HEK293T (cell line): ENCODE results near the gene XPNPEP1.

ENCODE experiments used
- CTCF ChIA-PET: fragments of 350-600 bp; formaldehyde crosslinking; extraction: SDS; loops from one replicate; lab custom pipeline; 2021; ENCODE audit warnings: antibody characterized with exemption, inconsistent platforms; lab: Yijun Ruan, JAX
- POLR2A ChIA-PET: fragments of 350-600 bp; formaldehyde crosslinking; extraction: SDS; loops from one replicate; lab custom pipeline; 2020; ENCODE audit warnings: antibody characterized with exemption, inconsistent platforms; lab: Yijun Ruan, JAX
- DNase-seq: peaks from one replicate; pipeline ENCODE4 v3.0.0; 2012; ENCODE audit warnings: mixed read lengths; ENCODE audit errors: extremely low spot score
- ARNT ChIP-seq: fragments of 450-650 bp; IDR thresholded peaks from 2 replicates; pipeline ENCODE4 v1.6.1; 2017; ENCODE audit warnings: mild to moderate bottlenecking
- BHLHE40 ChIP-seq: fragments of 450-650 bp; IDR thresholded peaks from 2 replicates; pipeline ENCODE4 v1.6.1; 2016; ENCODE audit warnings: mild to moderate bottlenecking, moderate library complexity, borderline replicate concordance
- CTBP1 ChIP-seq: fragments of 450-650 bp; IDR thresholded peaks from 2 replicates; pipeline ENCODE4 v1.6.1; 2016; ENCODE audit warnings: borderline replicate concordance
- ELF4 ChIP-seq: fragments of 450-650 bp; IDR thresholded peaks from 2 replicates; pipeline ENCODE4 v1.6.1; 2017; ENCODE audit warnings: antibody characterized with exemption
- FOXA1 ChIP-seq: fragments of 450-650 bp; IDR thresholded peaks from 2 replicates; pipeline ENCODE4 v1.6.1; 2016; ENCODE audit warnings: mild to moderate bottlenecking
- FOXK2 ChIP-seq: fragments of 450-650 bp; IDR thresholded peaks from 2 replicates; pipeline ENCODE4 v1.6.1; 2016; ENCODE audit warnings: mild to moderate bottlenecking
- FOXM1 ChIP-seq: fragments of 450-650 bp; IDR thresholded peaks from 2 replicates; pipeline ENCODE4 v1.6.1; 2017; ENCODE audit warnings: mild to moderate bottlenecking, borderline replicate concordance
- HDGF ChIP-seq: fragments of 450-650 bp; IDR thresholded peaks from 2 replicates; pipeline ENCODE4 v1.6.1; 2017; ENCODE audit warnings: antibody characterized with exemption, borderline replicate concordance
- L3MBTL2 ChIP-seq: fragments of 450-650 bp; conservative IDR thresholded peaks from 2 replicates; pipeline ENCODE4 v1.6.1; 2016; ENCODE audit warnings: mild to moderate bottlenecking
- LEF1 ChIP-seq: fragments of 450-650 bp; IDR thresholded peaks from 2 replicates; pipeline ENCODE4 v1.6.1; 2017; ENCODE audit warnings: mild to moderate bottlenecking, borderline replicate concordance
- NFRKB ChIP-seq: fragments of 450-650 bp; IDR thresholded peaks from 2 replicates; pipeline ENCODE4 v1.6.1; 2016; ENCODE audit warnings: mild to moderate bottlenecking, moderate library complexity
- SP1 ChIP-seq: fragments of 450-650 bp; IDR thresholded peaks from 2 replicates; pipeline ENCODE4 v1.6.1; 2017
- SUZ12 ChIP-seq: fragments of 450-650 bp; IDR thresholded peaks from 2 replicates; pipeline ENCODE4 v1.6.1; 2016; ENCODE audit warnings: mild to moderate bottlenecking
- TARDBP ChIP-seq: fragments of 450-650 bp; IDR thresholded peaks from 2 replicates; pipeline ENCODE4 v1.6.1; 2016
- ZNF384 ChIP-seq: fragments of 450-650 bp; IDR thresholded peaks from 2 replicates; pipeline ENCODE4 v1.6.1; 2016
- TF ChIP-seq, protein P1 (sequence below): fragments of 450-650 bp; IDR thresholded peaks from 2 replicates; pipeline ENCODE4 v1.6.1; 2016

XPNPEP1 gene

GRCh38 chr10:109882251-109883057, 40.9 kb downstream of the XPNPEP1 start:
- POLR2A ChIA-PET: interaction anchor here (2.3 kb wide), 1 partner anchor 126 kb away, joined by 12 read pairs; the partner anchor contains the start of gene ADD3
- CTCF ChIA-PET: no interaction called here
- no peak for DNase-seq
- no peak for TF ChIP-seq TARDBP

- no peak for DNase-seq
- no peak for TF ChIP-seq TARDBP
- TF ChIP-seq, protein P1, sequence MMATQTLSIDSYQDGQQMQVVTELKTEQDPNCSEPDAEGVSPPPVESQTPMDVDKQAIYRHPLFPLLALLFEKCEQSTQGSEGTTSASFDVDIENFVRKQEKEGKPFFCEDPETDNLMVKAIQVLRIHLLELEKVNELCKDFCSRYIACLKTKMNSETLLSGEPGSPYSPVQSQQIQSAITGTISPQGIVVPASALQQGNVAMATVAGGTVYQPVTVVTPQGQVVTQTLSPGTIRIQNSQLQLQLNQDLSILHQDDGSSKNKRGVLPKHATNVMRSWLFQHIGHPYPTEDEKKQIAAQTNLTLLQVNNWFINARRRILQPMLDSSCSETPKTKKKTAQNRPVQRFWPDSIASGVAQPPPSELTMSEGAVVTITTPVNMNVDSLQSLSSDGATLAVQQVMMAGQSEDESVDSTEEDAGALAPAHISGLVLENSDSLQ: no peak
- no peak for TF ChIP-seq SUZ12
- TF ChIP-seq LEF1: no peak
- no peak for TF ChIP-seq ZNF384
- TF ChIP-seq ELF4: no peak
- TF ChIP-seq FOXA1: no peak
- TF ChIP-seq ARNT: no peak
- CTCF ChIA-PET: interaction anchor here (0.6 kb wide), 1 partner anchor 324 kb away, joined by 4 read pairs; no protein-coding TSS in a partner anchor
- POLR2A ChIA-PET: no interaction called here
Measured at GRCh38 chr10:109881769-109882057, 41.6 kb downstream of the XPNPEP1 start.

- POLR2A ChIA-PET: interaction anchor here (0.6 kb wide), 1 partner anchor 27 kb away, joined by 3 read pairs; no protein-coding TSS in a partner anchor
- CTCF ChIA-PET: interaction anchor here (0.6 kb wide), 1 partner anchor 325 kb away, joined by 4 read pairs; no protein-coding TSS in a partner anchor
- no peak for DNase-seq
- no peak for TF ChIP-seq CTBP1
- TF ChIP-seq, protein P1: peak; percentile 6; the same call in 1 of the 2 replicates
Measured at GRCh38 chr10:109880886-109881768, 42.2 kb downstream of the XPNPEP1 start.

GRCh38 chr10:109877546-109877945, 45.8 kb downstream of the XPNPEP1 start:
- ChIA-PET CTCF (no interaction called here), POLR2A (no interaction called here)
- TF ChIP-seq FOXA1 (no peak), ELF4 (no peak)
- DNase-seq: no peak

- POLR2A ChIA-PET: no interaction called here
- CTCF ChIA-PET: interaction anchor here (2.0 kb wide), 1 partner anchor 8 kb away, joined by 11 read pairs; no protein-coding TSS in a partner anchor
- no peak for DNase-seq
- TF ChIP-seq HDGF (no peak), FOXM1 (no peak), SP1 (no peak), L3MBTL2 (no peak), TARDBP (no peak), ELF4 (no peak), SUZ12 (no peak), CTBP1 (no peak), LEF1 (no peak), ZNF384 (no peak), ARNT (no peak), FOXA1 (no peak), BHLHE40 (no peak), NFRKB (no peak), FOXK2 (no peak)
- TF ChIP-seq, protein P1: no peak
Measured at GRCh38 chr10:109875828-109876821, 47.2 kb downstream of the XPNPEP1 start.

- ChIA-PET POLR2A (no interaction called here), CTCF (interaction anchor here (2.0 kb wide), 1 partner anchor 9 kb away, joined by 11 read pairs; no protein-coding TSS in a partner anchor)
- TF ChIP-seq TARDBP: no peak
- no peak for TF ChIP-seq NFRKB
- no peak for TF ChIP-seq FOXK2
- TF ChIP-seq ZNF384: no peak
- TF ChIP-seq BHLHE40: no peak
- no peak for TF ChIP-seq ARNT
- TF ChIP-seq HDGF: no peak
- TF ChIP-seq, protein P1: no peak
- TF ChIP-seq FOXM1: no peak
- TF ChIP-seq L3MBTL2: no peak
- TF ChIP-seq SUZ12: no peak
- no peak for TF ChIP-seq LEF1
- TF ChIP-seq FOXA1: no peak
- TF ChIP-seq SP1: no peak
- TF ChIP-seq CTBP1: no peak
- TF ChIP-seq ELF4: no peak
- DNase-seq: no peak
Measured at GRCh38 chr10:109875151-109875568, 48.2 kb downstream of the XPNPEP1 start.
